Keratinocyte (primary cell): ENCODE measurements around the gene NEB.
"Not testable (repeated sequence)": the region's sequence is repeated elsewhere in the genome, so short reads cannot be mapped to it uniquely, and the experiment has no call there.

ENCODE experiments used
- CTCF ChIP-seq, 3 experiments: IDR thresholded peaks in 1 of 3; conservative IDR thresholded peaks in 1 of 3; optimal IDR thresholded peaks in 1 of 3; 2 replicates in 2 of 3; 3 replicates in 1 of 3; pipeline versions ENCODE3 to v1.5.1; 2011; ENCODE audit warnings: low read length in 3 of 3, mild to moderate bottlenecking in 3 of 3, moderate library complexity in 2 of 3, control low read depth in 1 of 3, inconsistent platforms in 1 of 3; ENCODE audit not compliant: insufficient read depth in 2 of 3; ENCODE audit errors: extremely low read depth in 1 of 3
- EZH2 ChIP-seq: IDR thresholded peaks from one replicate; pipeline ENCODE4 v1.6.1; 2012; ENCODE audit warnings: inconsistent platforms, mild to moderate bottlenecking, low read length, moderate library complexity

- TF ChIP-seq EZH2; CTCF (optimal IDR thresholded peaks at IDR 0.05 in 1 of 3, IDR thresholded peaks at IDR 0.05 in 1 of 3, conservative IDR thresholded peaks at IDR 0.05 in 1 of 3; ENCODE audit: extremely low read depth in 1 of 3, insufficient read depth in 2 of 3, low read length in 3 of 3): not testable (repeated sequence)
These were observed 142.4 kb downstream of the NEB start for GRCh38 chr2:151591908-151592255.
